GM12865 (cell line): Measurements from ENCODE around the gene ZDHHC8.

Experiments used
- DNase-seq: peaks from one replicate; pipeline ENCODE4 v3.0.0; 2010; ENCODE audit warnings: low read depth
- H3K4me3 ChIP-seq: 2 replicates; pipeline ENCODE4 v1.5.1; 2011; ENCODE audit warnings: mild to moderate bottlenecking, low read depth, low read length, control low read depth
- TF ChIP-seq, protein P1 (sequence below): IDR thresholded peaks from 2 replicates; pipeline ENCODE4 v1.5.1; 2011; ENCODE audit warnings: low read length, control low read depth, low read depth, inconsistent platforms; ENCODE audit not compliant: insufficient read depth; ENCODE audit errors: missing control alignments

ZDHHC8 gene

DNA sequence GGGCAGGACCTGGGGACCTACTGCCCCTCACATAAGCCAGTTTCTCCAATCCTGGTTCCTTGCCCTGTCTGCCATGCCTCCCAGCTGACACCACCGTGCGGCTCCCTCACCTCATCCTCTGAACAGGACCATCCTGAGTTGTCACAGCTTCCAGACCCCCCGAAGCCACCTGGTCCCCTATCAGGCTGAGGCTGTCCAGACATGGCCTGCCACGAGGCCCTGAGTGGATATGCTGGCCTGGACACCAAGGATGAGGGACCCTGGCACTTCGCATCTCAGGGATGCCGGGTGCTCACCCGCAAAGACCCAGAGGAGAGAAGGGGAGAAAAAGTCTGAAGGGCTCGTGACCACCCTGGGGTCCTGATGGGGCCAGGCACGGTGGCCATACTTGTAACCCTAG lies 35.1 kb downstream of the ZDHHC8 start:
- DNase-seq = no peak
- TF ChIP-seq, protein P1, sequence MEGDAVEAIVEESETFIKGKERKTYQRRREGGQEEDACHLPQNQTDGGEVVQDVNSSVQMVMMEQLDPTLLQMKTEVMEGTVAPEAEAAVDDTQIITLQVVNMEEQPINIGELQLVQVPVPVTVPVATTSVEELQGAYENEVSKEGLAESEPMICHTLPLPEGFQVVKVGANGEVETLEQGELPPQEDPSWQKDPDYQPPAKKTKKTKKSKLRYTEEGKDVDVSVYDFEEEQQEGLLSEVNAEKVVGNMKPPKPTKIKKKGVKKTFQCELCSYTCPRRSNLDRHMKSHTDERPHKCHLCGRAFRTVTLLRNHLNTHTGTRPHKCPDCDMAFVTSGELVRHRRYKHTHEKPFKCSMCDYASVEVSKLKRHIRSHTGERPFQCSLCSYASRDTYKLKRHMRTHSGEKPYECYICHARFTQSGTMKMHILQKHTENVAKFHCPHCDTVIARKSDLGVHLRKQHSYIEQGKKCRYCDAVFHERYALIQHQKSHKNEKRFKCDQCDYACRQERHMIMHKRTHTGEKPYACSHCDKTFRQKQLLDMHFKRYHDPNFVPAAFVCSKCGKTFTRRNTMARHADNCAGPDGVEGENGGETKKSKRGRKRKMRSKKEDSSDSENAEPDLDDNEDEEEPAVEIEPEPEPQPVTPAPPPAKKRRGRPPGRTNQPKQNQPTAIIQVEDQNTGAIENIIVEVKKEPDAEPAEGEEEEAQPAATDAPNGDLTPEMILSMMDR = no peak
- H3K4me3 ChIP-seq = no peak overlapping the region

GRCh38 chr22:20167643-20168322 lies 36.2 kb downstream of the ZDHHC8 start:
- no peak overlapping the region for H3K4me3 ChIP-seq
- TF ChIP-seq, protein P1 = no peak
- no peak for DNase-seq

GRCh38 chr22:20169253-20169822 lies 37.7 kb downstream of the ZDHHC8 start:
- TF ChIP-seq, protein P1 = no peak
- H3K4me3 ChIP-seq = no peak overlapping the region
- DNase-seq = no peak

DNA sequence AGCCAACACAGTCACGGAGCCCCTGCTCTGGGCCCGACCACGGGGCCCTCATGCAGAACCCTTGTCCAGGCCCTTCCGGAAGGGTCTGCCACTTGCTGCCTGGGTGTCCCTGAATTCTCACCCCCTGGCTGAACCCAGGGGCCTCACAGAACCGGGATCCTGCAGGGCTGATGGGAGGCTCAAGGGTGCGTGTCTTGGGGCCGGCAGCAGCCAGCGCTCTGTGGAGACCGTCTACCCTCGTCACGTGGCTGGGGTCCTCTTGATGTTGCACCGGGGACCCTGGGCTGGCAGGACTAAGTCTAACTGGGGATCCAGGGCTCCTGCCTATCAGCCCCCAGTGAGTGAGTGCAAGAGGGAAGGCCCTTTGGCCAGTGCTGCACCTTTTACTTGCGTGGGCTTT lies 38.6 kb downstream of the ZDHHC8 start:
- no peak for DNase-seq
- H3K4me3 ChIP-seq = no peak overlapping the region
- TF ChIP-seq, protein P1 = no peak

DNA sequence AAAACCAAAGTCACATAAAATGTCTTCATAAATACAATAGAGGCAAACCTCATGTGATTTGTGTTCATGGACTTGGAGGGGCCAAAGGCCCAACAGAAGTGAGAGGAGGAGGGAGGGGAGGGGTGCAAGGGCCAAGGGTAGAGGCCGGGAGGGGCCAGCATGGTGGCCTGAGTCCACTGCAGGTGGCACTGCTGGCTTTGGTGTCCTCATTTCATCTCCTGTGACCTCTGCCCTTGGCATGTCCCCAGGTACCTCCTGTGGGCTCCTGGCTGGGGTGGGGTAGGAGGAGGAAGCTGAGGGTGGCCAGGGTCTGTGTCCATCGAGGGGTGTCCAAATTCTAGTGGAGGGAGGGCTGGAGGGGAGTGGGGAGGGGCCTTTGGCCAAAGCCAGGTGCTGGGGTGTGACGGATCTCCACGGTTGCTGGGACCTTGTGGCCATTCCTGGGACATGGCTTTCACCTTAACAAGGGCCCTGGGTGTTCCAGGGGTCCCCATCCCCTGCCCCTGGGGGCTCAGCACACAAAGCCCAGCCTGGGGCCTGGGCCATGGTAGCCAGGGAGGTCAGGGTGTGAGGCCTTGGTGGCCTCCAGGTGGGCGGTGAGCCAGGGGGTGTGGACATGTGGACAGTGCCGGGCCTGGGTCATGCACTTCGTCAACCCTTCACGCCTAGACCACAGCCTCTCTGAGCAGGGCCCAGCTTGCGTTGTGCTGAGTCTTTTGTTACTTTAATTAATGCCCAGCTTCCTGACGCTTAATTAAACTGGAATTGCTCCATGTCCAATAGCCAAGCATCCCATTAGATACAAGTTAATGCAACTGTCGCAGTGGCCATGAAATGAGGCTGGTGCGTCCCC lies 39.9 kb downstream of the ZDHHC8 start:
- TF ChIP-seq, protein P1 = no peak
- H3K4me3 ChIP-seq = no peak overlapping the region
- DNase-seq = no peak

GRCh38 chr22:20172141-20172613 lies 40.6 kb downstream of the ZDHHC8 start:
- H3K4me3 ChIP-seq = no peak overlapping the region
- TF ChIP-seq, protein P1 = no peak
- DNase-seq = no peak
